Measurements from ENCODE around the gene PDPN. TPM values are rescaled to one million over a fixed set of nuclear protein-coding genes. Genes with fewer than 3 reads are reported as not detected.

PDPN gene
- total RNA-seq (3.1 and 7.4 TPM in 2 replicates), polyA plus RNA-seq (1.5 and 6.0 TPM in 2 replicates), polyA minus RNA-seq (ENCODE audit: low replicate concordance) (0.20 and 0.41 TPM in 2 replicates)
- polyA plus RNA-seq (2012) = 1.7 and 5.2 TPM in 2 replicates

DNA sequence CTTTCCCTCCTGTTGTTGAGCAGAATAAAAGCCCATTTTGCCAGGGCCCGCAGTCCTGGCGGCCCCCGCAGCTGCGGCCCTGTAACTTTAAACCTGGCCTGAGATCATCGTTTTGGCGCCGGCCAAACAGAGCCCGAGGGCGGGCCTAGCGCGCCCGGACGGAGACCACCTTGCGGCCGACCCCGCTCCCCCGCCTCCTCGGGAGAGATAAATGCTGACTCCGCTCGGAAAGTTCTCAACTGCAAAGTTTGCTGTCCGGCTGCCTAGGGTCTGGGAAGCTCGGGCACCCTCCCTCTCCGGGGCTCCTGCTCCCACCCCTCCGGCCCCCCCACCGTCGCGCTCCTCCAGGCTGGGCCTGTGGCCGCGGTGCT is at the start of gene PDPN:
Gene PDPN (plus strand): TSS at position 238 of the 371 bp plus-strand sequence. CDS start 202 bp downstream, outside the sequence.
- H3K79me2 ChIP-seq (ENCODE audit: control insufficient read depth, insufficient read depth, low read length) = no peaks in the 10 kb centered on the region
- no peak within 1 kb of the TSS for H3K9ac ChIP-seq (ENCODE audit: insufficient read depth, low read length)
- H3K27ac ChIP-seq (ENCODE audit: insufficient read depth, low read length) = no peak within 1 kb of the TSS
- H4K20me1 ChIP-seq (ENCODE audit: control insufficient read depth, extremely low read depth, insufficient read depth, low read length) = no peaks in the 10 kb centered on the region
- peak; percentile 12 to 75 for DNase-seq (ENCODE audit: low read depth in 2 of 2)
- H3K4me2 ChIP-seq (ENCODE audit: extremely low read depth, insufficient read depth, low read length) = peak within 1 kb of the TSS; percentile 8
- H2AFZ ChIP-seq (ENCODE audit: low read length) = no peak within 1 kb of the TSS
- H3K4me1 ChIP-seq (ENCODE audit: control insufficient read depth, extremely low read depth, insufficient read depth, low read length) = no peaks in the 10 kb centered on the region
- TF ChIP-seq EZH2 (IDR thresholded peaks at IDR 0.05; ENCODE audit: low read length, missing control alignments) = no peak
- TF ChIP-seq CTCF (conservative IDR thresholded peaks at IDR 0.05 in 1 of 2, IDR thresholded peaks at IDR 0.05 in 1 of 2; ENCODE audit: low read depth in 1 of 2, low read length in 2 of 2) = no peak
- H3K9me3 ChIP-seq (ENCODE audit: control insufficient read depth, insufficient read depth, low read depth, low read length) = no peaks in the 10 kb centered on the region
- H3K4me3 ChIP-seq (replicated peaks in 1 of 4; ENCODE audit: control extremely low read depth in 1 of 4, insufficient read depth in 1 of 4, low read depth in 3 of 4, low read length in 4 of 4) = peak within 1 kb of the TSS in 2 of 4 experiments; percentile 39 to 48
- no peaks in the 10 kb centered on the region for H3K36me3 ChIP-seq (ENCODE audit: control insufficient read depth, insufficient read depth, low read length)
- H3K27me3 ChIP-seq (ENCODE audit: control insufficient read depth, insufficient read depth, low read length) = no peaks in the 10 kb centered on the region

DNA sequence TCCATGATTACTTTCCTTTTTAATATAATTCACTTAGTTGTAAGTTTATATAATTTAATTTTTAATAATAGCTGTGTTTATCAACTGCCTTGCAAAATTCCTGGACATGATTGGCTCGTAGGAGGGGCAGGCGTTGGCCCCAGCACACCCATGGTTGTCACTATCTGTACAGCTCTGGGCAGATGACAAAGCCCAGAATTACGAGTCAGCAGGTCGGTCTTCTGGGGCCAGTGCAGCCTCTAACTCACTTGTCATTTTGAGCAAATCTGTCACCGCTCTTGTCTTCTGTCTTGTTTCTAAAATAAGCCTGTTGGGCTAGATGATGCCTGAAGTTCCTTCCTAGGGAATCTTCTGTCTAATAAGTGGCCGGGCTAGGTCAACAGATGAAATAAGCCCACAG is 48.4 kb upstream of the PDPN start:
- Histone ChIP-seq H3K9ac (ENCODE audit: insufficient read depth, low read length) (no peak overlapping the region), H3K27ac (ENCODE audit: insufficient read depth, low read length) (no peak overlapping the region), H3K36me3 (ENCODE audit: control insufficient read depth, insufficient read depth, low read length) (no peaks in the 10 kb centered on the region), H3K4me2 (ENCODE audit: extremely low read depth, insufficient read depth, low read length) (no peak overlapping the region), H3K9me3 (ENCODE audit: control insufficient read depth, insufficient read depth, low read depth, low read length) (no peaks in the 10 kb centered on the region), H3K4me3 (replicated peaks in 1 of 4; ENCODE audit: control extremely low read depth in 1 of 4, insufficient read depth in 1 of 4, low read depth in 3 of 4, low read length in 4 of 4) (no peak overlapping the region), H3K27me3 (ENCODE audit: control insufficient read depth, insufficient read depth, low read length) (no peaks in the 10 kb centered on the region), H2AFZ (ENCODE audit: low read length) (no peak overlapping the region), H4K20me1 (ENCODE audit: control insufficient read depth, extremely low read depth, insufficient read depth, low read length) (no peaks in the 10 kb centered on the region), H3K79me2 (ENCODE audit: control insufficient read depth, insufficient read depth, low read length) (no peaks in the 10 kb centered on the region), H3K4me1 (ENCODE audit: control insufficient read depth, extremely low read depth, insufficient read depth, low read length) (no peaks in the 10 kb centered on the region)
- DNase-seq (ENCODE audit: low read depth in 2 of 2) = no peak
- TF ChIP-seq CTCF (conservative IDR thresholded peaks at IDR 0.05 in 1 of 2, IDR thresholded peaks at IDR 0.05 in 1 of 2; ENCODE audit: low read depth in 1 of 2, low read length in 2 of 2) = no peak
- TF ChIP-seq EZH2 (IDR thresholded peaks at IDR 0.05; ENCODE audit: low read length, missing control alignments) = no peak

DNA sequence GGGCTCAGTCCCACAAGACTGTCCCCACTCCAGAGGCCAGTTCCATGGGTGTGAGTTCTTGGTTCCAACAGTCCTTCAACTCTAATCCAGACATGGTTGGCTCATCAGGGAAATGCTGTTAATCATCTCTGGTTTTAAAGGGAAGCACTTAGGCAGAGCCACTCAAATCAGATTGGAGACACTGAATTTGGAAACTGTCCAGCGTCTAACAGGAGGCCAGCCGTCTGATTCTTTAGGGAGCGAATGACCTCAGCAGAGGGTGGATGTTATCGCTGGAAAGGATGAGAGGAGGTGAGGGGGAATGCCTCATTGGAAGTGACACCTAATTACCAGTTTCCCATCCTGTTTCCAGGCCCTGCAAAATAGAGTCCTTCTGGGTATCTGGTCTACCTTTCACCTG is 47.1 kb upstream of the PDPN start:
- H4K20me1 ChIP-seq (ENCODE audit: control insufficient read depth, extremely low read depth, insufficient read depth, low read length) = no peaks in the 10 kb centered on the region
- no peaks in the 10 kb centered on the region for H3K79me2 ChIP-seq (ENCODE audit: control insufficient read depth, insufficient read depth, low read length)
- no peak overlapping the region for H3K9ac ChIP-seq (ENCODE audit: insufficient read depth, low read length)
- H3K4me2 ChIP-seq (ENCODE audit: extremely low read depth, insufficient read depth, low read length) = no peak overlapping the region
- no peak for DNase-seq (ENCODE audit: low read depth in 2 of 2)
- H3K9me3 ChIP-seq (ENCODE audit: control insufficient read depth, insufficient read depth, low read depth, low read length) = no peaks in the 10 kb centered on the region
- no peaks in the 10 kb centered on the region for H3K27me3 ChIP-seq (ENCODE audit: control insufficient read depth, insufficient read depth, low read length)
- no peak overlapping the region for H2AFZ ChIP-seq (ENCODE audit: low read length)
- H3K4me1 ChIP-seq (ENCODE audit: control insufficient read depth, extremely low read depth, insufficient read depth, low read length) = no peaks in the 10 kb centered on the region
- H3K27ac ChIP-seq (ENCODE audit: insufficient read depth, low read length) = no peak overlapping the region
- TF ChIP-seq CTCF (conservative IDR thresholded peaks at IDR 0.05 in 1 of 2, IDR thresholded peaks at IDR 0.05 in 1 of 2; ENCODE audit: low read depth in 1 of 2, low read length in 2 of 2) = no peak
- TF ChIP-seq EZH2 (IDR thresholded peaks at IDR 0.05; ENCODE audit: low read length, missing control alignments) = no peak
- no peak overlapping the region for H3K4me3 ChIP-seq (replicated peaks in 1 of 4; ENCODE audit: control extremely low read depth in 1 of 4, insufficient read depth in 1 of 4, low read depth in 3 of 4, low read length in 4 of 4)
- no peaks in the 10 kb centered on the region for H3K36me3 ChIP-seq (ENCODE audit: control insufficient read depth, insufficient read depth, low read length)

Measured in fibroblast of lung (primary cell).